Vagina (tissue), 2 donors: ENCODE results near the gene PPP1CA. TPM values are rescaled to one million over a fixed set of nuclear protein-coding genes. Genes with fewer than 3 reads are reported as not detected.

Source experiments
- DNase-seq, 2 donors: peaks; one replicate each; pipeline ENCODE4 v3.0.0-alpha.2; 2017; ENCODE audit errors: extremely low spot score in 2 of 2
- H3K27ac ChIP-seq: fragments of 200-600 bp; sonication (generic); one replicate; pipeline ENCODE4 v1.5.1; 2019
- H3K27me3 ChIP-seq: fragments of 200-600 bp; sonication (generic); one replicate; pipeline ENCODE4 v1.5.1; 2019
- H3K36me3 ChIP-seq, 2 donors: fragments of 200-600 bp; sonication (generic); one replicate each; pipeline ENCODE4 v1.5.1; 2017 to 2019
- H3K4me1 ChIP-seq: fragments of 200-600 bp; sonication (generic); one replicate; pipeline ENCODE4 v1.5.1; 2019
- H3K4me3 ChIP-seq, 2 donors: fragments of 200-600 bp; sonication (generic); 1 replicate in 1 of 2; 2 replicates in 1 of 2; pipeline ENCODE4 v1.5.1; 2016 to 2019
- H3K9me3 ChIP-seq: fragments of 200-600 bp; sonication (generic); one replicate; pipeline ENCODE4 v1.5.1; 2019
- CTCF ChIP-seq, 3 experiments: fragments of 450-650 bp in 2 of 3; fragments of 200-600 bp in 1 of 3; sonication (generic) in 1 of 3; IDR thresholded peaks; one replicate each; pipeline ENCODE4 v1.5.1; 2017 to 2019; ENCODE audit warnings: antibody characterized with exemption in 3 of 3, mild to moderate bottlenecking in 2 of 3, moderate library complexity in 2 of 3
- POLR2A ChIP-seq, 2 donors: fragments of 450-650 bp; IDR thresholded peaks; one replicate each; pipeline ENCODE4 v1.6.1; 2017; ENCODE audit warnings: antibody characterized with exemption in 2 of 2, mild to moderate bottlenecking in 2 of 2, moderate library complexity in 2 of 2
- POLR2AphosphoS5 ChIP-seq, 2 donors: sonication (generic); formaldehyde crosslinking; IDR thresholded peaks; one replicate each; pipeline ENCODE4 v1.9.0; 2017; ENCODE audit warnings: antibody characterized with exemption in 2 of 2, mild to moderate bottlenecking in 2 of 2, low read depth in 1 of 2; ENCODE audit not compliant: insufficient read depth in 1 of 2
- intact Hi-C: fragments of 100-400 bp; cut with DNase I; formaldehyde crosslinking; loops from one replicate; pipeline ENCODE4 v1.15.1; 2023
- total RNA-seq: library from RNA; depleted of rRNA; stranded (reverse); fragments of >200 nt; gene quantifications from one replicate; pipeline ENCODE4 v1.2.3, GENCODE V29; 2016

PPP1CA gene
- total RNA-seq, 1 donor from 2014 or later = 102 TPM

GRCh38 chr11:67384851-67385366, 16.7 kb downstream of the PPP1CA start:
- TF ChIP-seq POLR2A (IDR thresholded peaks at IDR 0.05) = no peak
- TF ChIP-seq POLR2AphosphoS5 (IDR thresholded peaks at IDR 0.05; ENCODE audit: insufficient read depth in 1 of 2, low read depth in 1 of 2) = no peak
- no peak for TF ChIP-seq CTCF (IDR thresholded peaks at IDR 0.05)
- H3K27me3 ChIP-seq = no peaks in the 10 kb centered on the region
- H3K27ac ChIP-seq = no peak overlapping the region
- no peaks in the 10 kb centered on the region for H3K9me3 ChIP-seq
- DNase-seq = no peak
- no peak overlapping the region for H3K4me3 ChIP-seq
- intact Hi-C loops = loop anchor here (5.0 kb wide), 1 partner anchor 38 kb away; no protein-coding TSS in a partner anchor
- peaks cover 7% of the 10 kb centered on the region for H3K4me1 ChIP-seq
- H3K36me3 ChIP-seq = no peaks in the 10 kb centered on the region

GRCh38 chr11:67382276-67383136, 19.2 kb downstream of the PPP1CA start:
- Histone ChIP-seq H3K27ac (no peak overlapping the region), H3K36me3 (no peaks in the 10 kb centered on the region), H3K27me3 (no peaks in the 10 kb centered on the region), H3K4me1 (peaks cover 23% of the 10 kb centered on the region), H3K9me3 (no peaks in the 10 kb centered on the region), H3K4me3 (no peak overlapping the region)
- DNase-seq = no peak
- intact Hi-C loops = loop anchor here (5.0 kb wide), 1 partner anchor 35 kb away; no protein-coding TSS in a partner anchor
- peak; percentile 21 to 62 for TF ChIP-seq POLR2AphosphoS5 (IDR thresholded peaks at IDR 0.05; ENCODE audit: insufficient read depth in 1 of 2, low read depth in 1 of 2)
- peak; percentile 95 to 99 (median 98) for TF ChIP-seq CTCF (IDR thresholded peaks at IDR 0.05)
- no peak for TF ChIP-seq POLR2A (IDR thresholded peaks at IDR 0.05)

- Histone ChIP-seq H3K27ac (no peak overlapping the region), H3K9me3 (no peaks in the 10 kb centered on the region), H3K4me1 (peaks cover 23% of the 10 kb centered on the region), H3K4me3 (no peak overlapping the region), H3K36me3 (no peaks in the 10 kb centered on the region), H3K27me3 (no peaks in the 10 kb centered on the region)
- intact Hi-C loops = loop anchor here (5.0 kb wide), 1 partner anchor 34 kb away; no protein-coding TSS in a partner anchor
- DNase-seq = no peak
- TF ChIP-seq POLR2AphosphoS5 (IDR thresholded peaks at IDR 0.05; ENCODE audit: insufficient read depth in 1 of 2, low read depth in 1 of 2) (no peak), POLR2A (IDR thresholded peaks at IDR 0.05) (no peak), CTCF (IDR thresholded peaks at IDR 0.05) (no peak)
These were observed 20.2 kb downstream of the PPP1CA start for GRCh38 chr11:67381244-67381972.

- intact Hi-C loops = loop anchor here (5.0 kb wide), 1 partner anchor 32 kb away; no protein-coding TSS in a partner anchor
- Histone ChIP-seq H3K4me1 (peaks cover 40% of the 10 kb centered on the region), H3K27ac (peak overlapping the region; percentile 60), H3K27me3 (no peaks in the 10 kb centered on the region), H3K9me3 (no peaks in the 10 kb centered on the region), H3K36me3 (no peaks in the 10 kb centered on the region), H3K4me3 (no peak overlapping the region)
- TF ChIP-seq POLR2AphosphoS5 (IDR thresholded peaks at IDR 0.05; ENCODE audit: insufficient read depth in 1 of 2, low read depth in 1 of 2) (peak in 1 of 2 donors; percentile 63), CTCF (IDR thresholded peaks at IDR 0.05) (no peak), POLR2A (IDR thresholded peaks at IDR 0.05) (no peak)
- DNase-seq = no peak
These were observed 22.3 kb downstream of the PPP1CA start for GRCh38 chr11:67379061-67380058.
